HG03442 (cell line): ENCODE measurements around the gene RIMS1.
A peak's percentile ranks its signal among the peaks of the same experiment; 100 is the strongest.

Experiments
- ATAC-seq: cut with Tn5 transposase; IDR thresholded peaks from one replicate; pipeline ENCODE4 v1.9.1; 2021; ENCODE audit warnings: mild to moderate bottlenecking, moderate library complexity; ENCODE audit not compliant: unreplicated experiment

Gene RIMS1

GRCh38 chr6:71886184-71887005 is at the start of gene RIMS1:
RIMS1 (plus strand) TSS chr6:71886550; CDS start chr6:71887024, 474 bp downstream.
- ATAC-seq = peak; percentile 80

DNA sequence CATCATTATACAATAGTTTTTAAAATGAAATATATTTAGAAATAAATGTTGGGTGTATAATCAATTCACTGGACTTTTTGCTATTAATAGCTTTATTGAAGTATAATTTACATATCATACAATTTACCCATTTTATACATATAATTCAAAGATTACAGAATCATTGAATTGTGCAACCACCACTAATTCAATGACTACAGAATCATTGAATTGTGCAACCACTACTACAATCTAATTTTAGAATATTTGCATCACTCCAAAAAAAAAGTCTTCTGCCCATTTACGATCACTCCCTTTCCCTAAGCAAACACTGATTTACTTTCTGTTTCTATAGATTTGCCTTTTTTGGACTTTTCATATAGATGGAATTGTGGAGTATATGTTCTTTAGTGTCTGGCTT is 35.1 kb upstream of the RIMS1 start:
- ATAC-seq = no peak

DNA sequence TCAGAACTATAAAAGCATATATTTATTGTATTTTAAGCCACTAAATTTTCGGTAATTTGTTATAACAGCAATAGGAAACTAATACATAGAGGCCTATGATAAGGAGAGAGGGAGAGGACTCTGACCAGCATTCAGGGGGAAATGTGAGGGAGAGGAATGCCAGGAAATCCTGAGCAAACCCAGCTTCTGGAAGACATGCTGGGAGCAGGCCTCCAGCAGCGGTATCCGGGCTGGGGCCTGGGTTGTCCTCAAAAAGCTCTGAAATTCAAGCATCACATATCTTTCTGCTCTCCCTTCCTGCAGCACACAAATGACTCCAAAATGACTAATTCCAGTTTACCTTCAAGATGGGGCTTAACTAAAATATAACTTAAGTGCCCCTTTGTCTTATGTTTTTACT is 33.4 kb upstream of the RIMS1 start:
- no peak for ATAC-seq

- ATAC-seq = no peak
Measured at GRCh38 chr6:71855406-71855805, 30.9 kb upstream of the RIMS1 start.

DNA sequence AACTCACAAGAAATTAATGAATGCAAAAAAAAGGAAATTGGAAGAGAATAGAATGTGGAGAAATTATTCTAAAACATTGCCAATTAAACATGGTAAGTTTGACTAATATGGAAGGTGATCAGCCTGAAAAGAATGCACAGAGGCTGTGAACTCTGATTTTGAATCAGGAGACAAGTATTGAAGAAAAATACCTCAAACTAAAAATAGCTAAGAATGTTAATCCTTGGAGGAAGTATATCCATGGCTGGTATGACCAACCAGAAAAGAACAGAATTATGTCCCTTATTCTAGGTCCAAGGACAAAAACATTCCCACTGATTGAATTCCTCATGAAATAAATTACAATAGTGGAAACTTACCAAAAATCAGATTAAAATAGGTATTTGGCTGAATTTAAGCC is 7.3 kb upstream of the RIMS1 start:
- no peak for ATAC-seq

GRCh38 chr6:71887006-71887743 is 825 bp downstream of the RIMS1 start:
- peak; percentile 10 for ATAC-seq

DNA sequence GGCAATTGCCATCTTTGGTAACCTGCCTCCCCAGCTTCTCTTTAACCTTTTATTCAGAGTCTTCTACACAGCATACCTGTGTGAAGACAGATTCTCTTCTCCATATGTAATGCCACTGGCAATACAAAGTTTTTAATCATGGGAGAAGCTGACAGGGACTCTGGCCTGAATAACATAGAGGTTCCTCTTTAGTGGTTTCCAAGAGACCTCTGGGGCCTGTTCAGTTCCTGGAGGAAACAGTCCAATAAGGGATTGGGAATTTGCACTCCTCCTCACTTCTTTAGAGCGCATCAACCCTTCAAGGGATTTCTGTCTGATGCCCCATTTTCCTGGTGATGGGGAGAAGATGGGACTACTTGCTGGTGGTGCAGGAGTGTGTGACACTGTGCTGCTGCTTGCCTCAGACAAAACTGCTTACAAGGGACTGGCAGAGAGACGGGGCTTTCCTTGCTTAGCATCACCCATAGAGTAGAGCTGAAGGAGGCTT is 1.4 kb downstream of the RIMS1 start:
- no peak for ATAC-seq

- no peak for ATAC-seq
Measured at GRCh38 chr6:71888756-71889340, 2.5 kb downstream of the RIMS1 start.

- ATAC-seq = no peak
Measured at GRCh38 chr6:71889366-71889765, 3.0 kb downstream of the RIMS1 start.

- ATAC-seq = no peak
Measured at GRCh38 chr6:71892641-71893040, 6.3 kb downstream of the RIMS1 start.

- no peak for ATAC-seq
Measured at GRCh38 chr6:71900642-71901041, 14.3 kb downstream of the RIMS1 start.

DNA sequence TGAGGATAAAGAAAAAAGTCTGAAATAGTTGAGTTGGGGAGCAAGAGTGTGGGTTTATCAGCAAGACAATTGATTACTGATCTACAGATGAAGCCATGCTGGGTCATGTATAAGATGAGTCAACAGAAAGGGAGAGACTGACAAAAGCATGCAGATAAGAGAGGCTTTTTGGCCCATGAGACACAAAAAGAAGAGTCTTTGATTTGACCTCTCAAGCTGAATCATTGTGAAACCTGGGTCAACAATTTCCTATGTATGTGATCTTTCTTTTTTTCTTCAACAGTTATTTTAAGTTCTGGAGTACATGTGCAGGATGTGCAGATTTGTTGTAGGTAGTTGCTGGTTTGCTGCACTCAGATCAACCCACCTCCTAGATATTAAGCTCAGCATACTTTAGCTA is 15.9 kb downstream of the RIMS1 start:
- peak; percentile 93 for ATAC-seq

DNA sequence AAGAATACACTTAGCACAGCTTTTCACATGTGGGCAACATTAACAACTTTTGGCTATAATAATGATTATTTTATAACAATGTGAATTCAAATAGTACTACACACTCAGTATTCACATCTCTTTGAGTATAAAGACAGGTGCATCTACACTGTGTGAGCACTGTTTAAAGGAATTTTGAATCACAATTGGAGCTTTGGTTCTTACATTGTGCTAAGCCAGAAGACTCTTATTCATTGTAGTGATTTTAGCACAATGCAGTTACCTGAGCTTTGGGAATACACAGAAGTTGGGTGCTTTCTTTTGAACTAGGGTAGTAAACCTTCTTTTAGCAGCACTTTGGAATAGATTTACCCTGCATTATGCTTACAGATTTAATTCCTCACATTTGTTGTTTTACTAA is 20.5 kb downstream of the RIMS1 start:
- ATAC-seq = no peak

- peak; percentile 89 for ATAC-seq
Measured at GRCh38 chr6:71908162-71908765, 21.9 kb downstream of the RIMS1 start.

DNA sequence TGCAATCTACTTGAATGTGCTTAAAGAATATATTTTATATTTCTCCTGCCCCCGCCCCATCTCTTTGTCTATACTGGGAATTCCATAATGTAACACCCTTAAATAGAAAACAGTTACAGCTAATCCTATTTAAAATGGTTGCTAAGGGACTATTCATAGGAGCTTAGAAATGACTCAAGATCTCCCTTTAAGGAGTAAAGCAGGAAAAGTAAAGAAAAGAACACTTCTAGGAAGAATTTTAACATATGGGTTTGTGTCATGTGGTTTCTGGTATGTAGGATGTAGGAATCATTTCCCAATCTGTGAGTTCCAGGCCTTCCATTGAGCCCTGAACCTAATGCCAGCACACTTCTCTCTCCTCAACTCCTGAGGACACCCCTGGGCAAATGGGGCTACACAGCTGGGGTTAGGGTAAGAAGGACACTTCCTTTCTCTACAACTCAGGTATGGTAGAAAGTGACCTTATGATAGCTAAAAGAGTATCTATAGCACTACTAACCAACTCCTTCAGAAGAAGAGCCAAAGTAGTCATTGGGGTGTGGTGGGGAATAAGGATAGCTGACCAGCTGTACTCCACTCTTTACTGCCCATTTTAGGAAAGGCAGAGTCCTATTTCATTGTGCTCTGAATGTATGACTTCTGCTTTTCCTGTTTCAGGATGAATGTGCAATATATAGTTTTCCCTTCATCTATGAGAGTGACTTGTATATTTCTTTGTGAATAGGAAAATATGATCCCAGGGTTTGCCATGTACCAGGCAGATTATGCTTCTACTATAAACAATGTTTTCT is 27.3 kb downstream of the RIMS1 start:
- ATAC-seq = no peak

DNA sequence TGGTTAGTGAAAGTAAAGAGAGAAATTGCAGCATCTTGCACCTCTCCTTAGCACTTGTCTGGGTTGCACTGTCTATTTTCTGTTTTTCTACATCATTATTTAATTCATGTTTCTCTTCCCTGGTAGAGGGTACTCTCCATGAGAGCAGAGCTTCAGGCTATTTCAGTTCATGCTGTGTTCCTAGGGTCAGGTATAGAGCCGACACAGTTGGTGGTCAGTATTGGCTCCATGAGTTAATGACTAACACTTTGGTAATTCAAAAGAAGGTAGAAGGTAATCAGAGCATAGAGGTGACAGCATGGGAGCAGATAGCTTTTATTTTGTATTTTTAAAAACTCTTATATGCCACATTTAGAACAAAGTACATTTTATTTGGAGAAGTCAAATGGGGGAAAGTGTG is 42.7 kb downstream of the RIMS1 start:
- ATAC-seq = no peak

- ATAC-seq = no peak
Measured at GRCh38 chr6:71933881-71934280, 47.5 kb downstream of the RIMS1 start.

- peak; percentile 65 for ATAC-seq
Measured at GRCh38 chr6:71965404-71965803, 79.1 kb downstream of the RIMS1 start.

GRCh38 chr6:71967436-71967835 is 81.1 kb downstream of the RIMS1 start:
- ATAC-seq = peak; percentile 50

DNA sequence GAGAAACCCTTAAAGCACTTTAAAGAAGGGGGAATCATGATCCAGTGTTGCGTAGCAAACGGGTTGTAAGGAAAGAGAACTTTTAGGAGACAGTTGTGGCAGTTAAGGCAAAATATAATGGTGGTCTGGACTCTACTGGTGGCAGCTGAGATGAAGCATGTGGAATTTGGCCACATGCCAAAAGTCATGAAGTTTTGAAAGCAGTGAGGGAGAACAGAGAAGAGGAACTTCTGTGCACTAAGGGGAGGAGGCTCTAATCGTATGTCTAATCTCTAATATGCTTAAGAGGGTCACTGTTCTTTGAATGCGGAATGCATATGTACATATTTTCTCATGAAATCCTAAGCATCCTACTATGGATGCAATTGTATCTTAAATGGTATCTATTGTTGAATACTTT is 91.5 kb downstream of the RIMS1 start:
- ATAC-seq = no peak

DNA sequence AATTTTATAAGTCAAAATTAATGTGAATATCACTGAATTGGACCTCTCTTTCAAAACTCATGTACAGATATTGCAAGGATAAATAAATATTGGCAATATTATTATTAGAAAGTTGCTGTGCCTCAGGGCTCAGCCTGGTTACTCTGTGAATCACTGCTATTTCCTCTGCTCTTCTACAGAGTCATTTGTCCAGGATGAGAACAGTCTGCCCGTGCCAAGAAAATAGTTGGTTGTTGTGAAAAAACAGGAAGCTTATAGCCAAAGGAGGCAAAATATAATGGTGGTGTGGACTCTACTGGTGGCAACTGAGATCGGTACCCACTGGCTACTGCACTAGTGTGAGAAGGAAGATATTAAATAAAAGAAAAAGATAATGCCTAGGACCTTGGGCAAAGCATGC is 93.6 kb downstream of the RIMS1 start:
- no peak for ATAC-seq
